Skin of body (tissue), 3 donors: ENCODE measurements around the gene LRRFIP2. TPM values are rescaled to one million over a fixed set of nuclear protein-coding genes. Genes with fewer than 3 reads are reported as not detected.

Source experiments
- DNase-seq: peaks from one replicate; lab custom pipeline; 2025; lab: John Stamatoyannopoulos, UW
- small RNA-seq: library from RNA; depleted of rRNA; stranded (forward); fragments of <200 nt; gene quantifications from one replicate; pipeline ENCODE3, GENCODE V24; 2014; ENCODE audit warnings: low replicate concordance
- total RNA-seq: library from RNA; depleted of rRNA; stranded (reverse); fragments of >200 nt; gene quantifications from one replicate; pipeline ENCODE4 v1.2.3, GENCODE V29; 2014

The LRRFIP2 gene
- total RNA-seq, 1 donor from 2014 or later, result 64.4 TPM

- DNase-seq, result no peak
Measured at GRCh38 chr3:37029111-37029510, 145.3 kb downstream of the LRRFIP2 start.

GRCh38 chr3:37028329-37028728, 146.1 kb downstream of the LRRFIP2 start:
- no peak for DNase-seq

- no peak for DNase-seq
Measured at GRCh38 chr3:37026851-37027250, 147.5 kb downstream of the LRRFIP2 start.

- DNase-seq, result no peak
Measured at GRCh38 chr3:37025561-37026335, 148.6 kb downstream of the LRRFIP2 start.

DNA sequence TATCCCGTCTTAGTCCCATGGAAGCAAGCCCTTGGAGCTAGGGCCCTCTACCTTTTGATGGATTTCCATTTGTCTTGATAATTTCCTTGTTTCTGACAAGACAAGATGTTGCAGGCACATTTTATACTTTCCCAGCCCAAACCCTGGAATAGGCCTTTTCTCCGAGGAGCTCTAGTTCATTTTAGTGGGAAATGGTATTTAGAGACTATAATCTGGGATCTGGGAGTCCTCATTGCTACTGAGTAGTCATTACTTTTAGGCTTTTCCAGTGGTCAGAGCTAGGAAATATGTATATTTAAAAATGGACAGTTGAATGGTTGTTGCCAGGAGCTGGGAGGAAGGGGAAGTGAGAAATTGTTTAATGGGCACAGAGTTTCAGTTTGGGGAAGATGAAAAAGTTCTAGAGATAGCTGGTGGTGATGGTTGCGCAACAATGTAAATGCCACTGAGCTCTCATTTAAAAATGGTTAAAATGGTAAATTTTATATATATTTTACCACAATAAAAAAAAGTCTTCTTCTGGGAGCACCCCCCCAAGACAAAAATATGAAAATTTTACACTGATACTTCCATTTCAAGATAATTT, 149.5 kb downstream of the LRRFIP2 start:
- DNase-seq, result no peak

DNA sequence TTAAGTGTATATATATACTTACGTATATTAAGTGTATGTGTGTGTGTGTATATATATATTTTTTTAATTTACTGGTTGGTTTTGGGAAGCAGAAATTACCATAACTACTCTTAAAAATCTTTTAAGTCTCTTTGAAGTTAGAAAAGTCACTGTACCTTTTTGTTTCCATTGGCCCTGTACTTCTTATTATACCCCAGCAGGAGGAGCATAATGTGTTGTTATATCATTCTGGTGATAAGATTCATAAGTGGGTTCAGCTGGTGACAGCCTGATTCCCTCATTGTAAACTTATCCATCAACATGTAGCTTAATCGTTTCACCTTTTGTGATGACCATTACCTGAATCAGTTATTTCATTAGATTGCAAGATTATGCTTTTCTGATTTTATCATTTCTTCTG, 150.3 kb downstream of the LRRFIP2 start:
- no peak for DNase-seq

DNA sequence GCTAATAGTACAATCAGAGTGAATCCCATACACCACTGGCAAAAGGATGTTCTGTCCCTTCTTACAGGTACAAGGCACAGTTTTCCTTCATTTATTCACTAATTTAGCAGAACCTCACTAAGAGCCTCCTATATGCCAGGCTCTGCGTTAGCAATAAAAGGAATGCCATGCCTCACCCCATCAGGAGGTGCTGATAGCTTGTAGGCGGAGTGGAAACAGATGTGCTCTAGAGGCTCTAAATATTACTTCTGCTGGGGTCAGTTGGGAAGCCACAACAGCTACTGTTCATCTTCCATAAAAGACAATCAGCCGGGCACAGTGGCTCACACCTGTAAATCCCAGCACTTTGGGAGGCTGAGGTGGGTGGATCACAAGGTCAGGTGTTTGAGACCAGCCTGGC, 156.7 kb downstream of the LRRFIP2 start:
- no peak for DNase-seq

- DNase-seq, result no peak
Measured at GRCh38 chr3:37016903-37017302, 157.5 kb downstream of the LRRFIP2 start.

- DNase-seq, result no peak
Measured at GRCh38 chr3:37015642-37016041, 158.7 kb downstream of the LRRFIP2 start.

- no peak for DNase-seq
Measured at GRCh38 chr3:37014620-37015019, 159.8 kb downstream of the LRRFIP2 start.

Small RNA genes within 50 kb of the gene (small RNA-seq; reads per million reads assigned to genes)
- gene RF00019 (not detected), gene RNU6-1301P (not detected)

Other genes with a start within 250 kb of the LRRFIP2 start
- 7.9 TPM for gene TRANK1, start 229.5 kb downstream of the LRRFIP2 start, total RNA-seq
- gene EPM2AIP1, start 181.5 kb downstream of the LRRFIP2 start, total RNA-seq, result 27.5 TPM
- gene MLH1, start 181.1 kb downstream of the LRRFIP2 start, total RNA-seq, result 50.9 TPM
- gene GOLGA4, start 68.7 kb upstream of the LRRFIP2 start, total RNA-seq, result 117 TPM